ENCODE results near the gene JAKMIP2. TPM values are rescaled to one million over a fixed set of nuclear protein-coding genes. Genes with fewer than 3 reads are reported as not detected.

The JAKMIP2 gene
- total and polyA plus RNA-seq, 10 of the 15 experiments (the other 5 are each of a cell fraction or from before 2014, with no cell fraction given) = 0.51 to 1.8 (median 0.89) TPM

- no TSS peak for BruUV-seq (replicated peaks)
- DNase-seq (ENCODE audit: low read depth, low spot score) = no peak
- Histone ChIP-seq H4K20me1 (ENCODE audit: control insufficient read depth, insufficient read depth) (no peaks in the 10 kb centered on the region), H3K4me1 (ENCODE audit: control insufficient read depth, insufficient read depth, low read length) (no peaks in the 10 kb centered on the region), H3K4me3 (no peak overlapping the region), H2AFZ (ENCODE audit: control insufficient read depth, low read depth, low read length) (no peak overlapping the region), H3K4me2 (ENCODE audit: control insufficient read depth, insufficient read depth) (no peak overlapping the region), H3K36me3 (ENCODE audit: control insufficient read depth in 2 of 2, insufficient read depth in 2 of 2, low read length in 1 of 2) (no peaks in the 10 kb centered on the region), H3K9ac (ENCODE audit: control insufficient read depth, insufficient read depth, low read length) (no peak overlapping the region), H3K27ac (ENCODE audit: control insufficient read depth, insufficient read depth) (no peak overlapping the region), H3K79me2 (ENCODE audit: control insufficient read depth, insufficient read depth, low read length) (no peaks in the 10 kb centered on the region), H3K27me3 (replicated peaks in 1 of 2; ENCODE audit: control insufficient read depth in 2 of 2, insufficient read depth in 2 of 2, low read length in 1 of 2) (peaks cover 0 to 3% of the 10 kb centered on the region in 2 experiments; a peak in 2 of 4 replicates), H3K9me3 (replicated peaks; ENCODE audit: control insufficient read depth, insufficient read depth, low read length) (no peaks in the 10 kb centered on the region)
- TF ChIP-seq HSF1 (IDR thresholded peaks at IDR 0.05; ENCODE audit: low read depth, low read length) = no peak
- no peak for TF ChIP-seq BHLHE40 (IDR thresholded peaks at IDR 0.05; ENCODE audit: borderline replicate concordance in 1 of 2, low read depth in 2 of 2, low read length in 1 of 2)
- no peak for TF ChIP-seq KLF5 (IDR thresholded peaks at IDR 0.05; ENCODE audit: partially characterized antibody)
- no peak for TF ChIP-seq MTA3 (IDR thresholded peaks at IDR 0.05; ENCODE audit: borderline replicate concordance, low read length)
- TF ChIP-seq CUX1 (IDR thresholded peaks at IDR 0.05; ENCODE audit: insufficient replicate concordance, low read depth, low read length) = no peak
- TF ChIP-seq ATF7 (IDR thresholded peaks at IDR 0.05; ENCODE audit: low read depth) = no peak
- TF ChIP-seq ZNF217 (IDR thresholded peaks at IDR 0.05) = no peak
- TF ChIP-seq POLR2AphosphoS2 (IDR thresholded peaks at IDR 0.05; ENCODE audit: low read depth, low read length) = no peak
- TF ChIP-seq ZNF622 (IDR thresholded peaks at IDR 0.05) = no peak
- no peak for TF ChIP-seq SREBF2 (IDR thresholded peaks at IDR 0.05; ENCODE audit: low read length)
- TF ChIP-seq NFXL1 (IDR thresholded peaks at IDR 0.05; ENCODE audit: borderline replicate concordance) = no peak
- no peak for TF ChIP-seq HDAC2 (IDR thresholded peaks at IDR 0.05)
- no peak for TF ChIP-seq MTA2 (IDR thresholded peaks at IDR 0.05; ENCODE audit: low read depth)
- TF ChIP-seq SRF (IDR thresholded peaks at IDR 0.05; ENCODE audit: low read depth in 2 of 2, low read length in 2 of 2) = no peak
- no peak for TF ChIP-seq RAD21 (IDR thresholded peaks at IDR 0.05; ENCODE audit: insufficient read depth, low read depth, low read length)
- in situ Hi-C loops (cut with MboI) (no loop called here), intact Hi-C loops (cut with micrococcal nuclease; ENCODE audit: unreplicated experiment) (no loop called here)
- ChIA-PET SMC1A (ENCODE audit: uncharacterized antibody, unreplicated experiment) (interaction anchor here (1.2 kb wide), 1 partner anchor 17 kb away, joined by 3 read pairs; no protein-coding TSS in a partner anchor), CTCF (interaction anchor here (1.2 to 1.4 kb wide), 3 partner anchors 10 to 112 kb away, joined by 3 to 4 read pairs (median 3); no protein-coding TSS in a partner anchor), POLR2A (no interaction called here), RAD21 (ENCODE audit: unreplicated experiment) (no interaction called here)
- ATAC-seq = no peak
- FAIRE-seq = no peak
- 31% methylated on average over 1 of the region's 1 CpG for WGBS (ENCODE audit: insufficient coverage, insufficient replicate concordance, low lambda C conversion rate, missing lambda C conversion rate)
These were observed 217.0 kb downstream of the JAKMIP2 start for GRCh38 chr5:147565524-147565923.

All from GM12878 (cell line).